RWPE1 (cell line): ENCODE results near the gene ADK.

Experiments used
- CTCF ChIA-PET: fragments of 350-600 bp; sonication (Branson Sonifier 250); formaldehyde crosslinking; extraction: SDS; loops from one replicate; lab custom pipeline; 2021; lab: Yijun Ruan, JAX
- POLR2A ChIA-PET: fragments of 400-600 bp; formaldehyde crosslinking; extraction: SDS; loops from one replicate; lab custom pipeline; 2020; ENCODE audit warnings: antibody characterized with exemption; ENCODE audit not compliant: low non-redundant PET; lab: Yijun Ruan, JAX
- DNase-seq: peaks from one replicate; pipeline ENCODE4 v3.0.0; 2012; ENCODE audit warnings: low spot score
- H3K27ac ChIP-seq: fragments of 450-650 bp; 2 replicates; pipeline ENCODE4 v1.5.1; 2017
- CTCF ChIP-seq: fragments of 450-650 bp; conservative IDR thresholded peaks from 2 replicates; pipeline ENCODE4 v1.5.1; 2017; ENCODE audit warnings: low read depth, mild to moderate bottlenecking

Gene ADK

GRCh38 chr10:74753442-74754211, 602.6 kb downstream of the ADK start:
- H3K27ac ChIP-seq = peak overlapping the region; percentile 73
- ChIA-PET CTCF (no interaction called here), POLR2A (no interaction called here)
- DNase-seq = no peak
- no peak for TF ChIP-seq CTCF

GRCh38 chr10:74754381-74754821, 603.4 kb downstream of the ADK start:
- ChIA-PET CTCF (interaction anchor here (0.6 to 0.9 kb wide), 4 partner anchors 17 to 407 kb away, joined by 3 to 4 read pairs (median 3); no protein-coding TSS in a partner anchor), POLR2A (no interaction called here)
- no peak for DNase-seq
- H3K27ac ChIP-seq = peak overlapping the region; percentile 73
- TF ChIP-seq CTCF = no peak

- DNase-seq = no peak
- TF ChIP-seq CTCF = no peak
- CTCF ChIA-PET = no interaction called here
- POLR2A ChIA-PET = no interaction called here
- no peak overlapping the region for H3K27ac ChIP-seq
Measured at GRCh38 chr10:74755273-74755672, 604.3 kb downstream of the ADK start.
